A549 (cell line): ENCODE results near the gene BORCS6. TPM values are rescaled to one million over a fixed set of nuclear protein-coding genes. Genes with fewer than 3 reads are reported as not detected.

Source experiments
- ATAC-seq, 2 experiments: fragments of 200-7000 bp in 1 of 2; fragments of >200 bp in 1 of 2; cut with Nextera tagmentation in 1 of 2; cut with Tn5 transposase in 1 of 2; 3 replicates each; pipeline versions ENCODE4 v1.8.0 to v1.9.1; 2018 to 2020; ENCODE audit warnings: mild to moderate bottlenecking in 1 of 2, moderate library complexity in 1 of 2
- CTCF ChIA-PET: fragments of 300-600 bp; sonication (Branson Sonifier 250); formaldehyde crosslinking; extraction: SDS; loops from one replicate; lab custom pipeline; 2021; ENCODE audit warnings: antibody characterized with exemption, inconsistent platforms; lab: Yijun Ruan, JAX
- POLR2A ChIA-PET: fragments of 350-600 bp; formaldehyde crosslinking; extraction: SDS; loops from one replicate; lab custom pipeline; 2021; ENCODE audit warnings: antibody characterized with exemption, inconsistent platforms; lab: Yijun Ruan, JAX
- DNase-seq, 2 experiments: peaks; one replicate each; pipeline versions ENCODE4 v3.0.0 to v3.0.0-alpha.2; 2011 to 2016; ENCODE audit warnings: low read depth in 1 of 2, low spot score in 1 of 2
- FAIRE-seq: peaks from 2 replicates; lab custom pipeline; 2011; peaks lifted over from hg19 to GRCh38; lab: Jason Lieb, UNC
- H3K27ac ChIP-seq, 2 experiments: fragments of >200 bp; sonication (Bioruptor Twin); formaldehyde crosslinking; 3 replicates each; pipeline ENCODE4 v1.5.1; 2016 to 2017
- H3K4me1 ChIP-seq: fragments of >200 bp; sonication (Bioruptor Twin); formaldehyde crosslinking; 3 replicates; pipeline ENCODE4 v1.6.1; 2016
- H3K4me2 ChIP-seq: fragments of >200 bp; sonication (Bioruptor Twin); formaldehyde crosslinking; 3 replicates; pipeline ENCODE4 v1.6.1; 2016
- H3K4me3 ChIP-seq: fragments of >200 bp; sonication (Bioruptor Twin); formaldehyde crosslinking; 3 replicates; pipeline ENCODE4 v1.5.1; 2016
- H3K9me3 ChIP-seq: fragments of >200 bp; sonication (Bioruptor Twin); formaldehyde crosslinking; 3 replicates; pipeline ENCODE4 v1.6.1; 2016
- ATOH8 ChIP-seq: fragments of 250-450 bp; sonication (Bioruptor Pico); IDR thresholded peaks from 2 replicates; pipeline ENCODE4 v1.5.0; 2020; ENCODE audit warnings: low read depth, mild to moderate bottlenecking, moderate library complexity
- CEBPB ChIP-seq, 2 experiments: fragments of >200 bp in 1 of 2; sonication (Bioruptor Twin) in 1 of 2; formaldehyde crosslinking in 1 of 2; IDR thresholded peaks; 2 replicates each; pipeline ENCODE4 v1.6.1; 2012 to 2016
- CHD2 ChIP-seq: fragments of 150-350 bp; IDR thresholded peaks from 2 replicates; pipeline ENCODE4 v1.6.1; 2014; ENCODE audit warnings: low read length; ENCODE audit not compliant: partially characterized antibody
- CHD4 ChIP-seq: fragments of 200-600 bp; sonication (generic); IDR thresholded peaks from 2 replicates; pipeline ENCODE4 v1.6.1; 2016; ENCODE audit warnings: antibody characterized with exemption, mild to moderate bottlenecking, borderline replicate concordance
- EHF ChIP-seq: fragments of 250-450 bp; sonication (Bioruptor Pico); IDR thresholded peaks from 2 replicates; pipeline ENCODE4 v1.5.0; 2020; ENCODE audit warnings: mild to moderate bottlenecking
- ELK1 ChIP-seq: fragments of 150-350 bp; IDR thresholded peaks from 2 replicates; pipeline ENCODE4 v1.6.1; 2014; ENCODE audit warnings: low read depth, mild to moderate bottlenecking, low read length
- EP300 ChIP-seq, 2 experiments: fragments of >200 bp; sonication (Bioruptor Twin); formaldehyde crosslinking; IDR thresholded peaks; 2 replicates in 1 of 2; 3 replicates in 1 of 2; pipeline ENCODE4 v1.6.1; 2016 to 2017
- FOSB ChIP-seq: fragments of 250-450 bp; sonication (Bioruptor Pico); IDR thresholded peaks from 2 replicates; pipeline ENCODE4 v1.5.0; 2020; ENCODE audit warnings: mild to moderate bottlenecking, moderate library complexity
- FOXS1 ChIP-seq: fragments of 250-450 bp; sonication (Bioruptor Pico); IDR thresholded peaks from 2 replicates; pipeline ENCODE4 v1.5.0; 2020; ENCODE audit warnings: mild to moderate bottlenecking, moderate library complexity
- HDAC2 ChIP-seq: fragments of 200-600 bp; sonication (generic); IDR thresholded peaks from 2 replicates; pipeline ENCODE4 v1.6.1; 2016
- HEYL ChIP-seq: fragments of 250-450 bp; sonication (Bioruptor Pico); IDR thresholded peaks from 2 replicates; pipeline ENCODE4 v1.8.0; 2021; ENCODE audit warnings: mild to moderate bottlenecking, moderate library complexity
- HMGXB4 ChIP-seq: fragments of 250-450 bp; sonication (Bioruptor Pico); IDR thresholded peaks from 2 replicates; pipeline ENCODE4 v1.5.0; 2021; ENCODE audit warnings: mild to moderate bottlenecking, moderate library complexity, borderline replicate concordance
- HOXA7 ChIP-seq: fragments of 250-450 bp; sonication (Bioruptor Pico); IDR thresholded peaks from 2 replicates; pipeline ENCODE4 v1.5.0; 2020; ENCODE audit warnings: mild to moderate bottlenecking, moderate library complexity
- HOXB13 ChIP-seq: fragments of 250-450 bp; sonication (Bioruptor Pico); IDR thresholded peaks from 2 replicates; pipeline ENCODE4 v1.5.0; 2020; ENCODE audit warnings: low read depth, mild to moderate bottlenecking, moderate library complexity
- JUN ChIP-seq, 2 experiments: fragments of >200 bp; sonication (Bioruptor Twin); formaldehyde crosslinking; IDR thresholded peaks; 2 replicates in 1 of 2; 3 replicates in 1 of 2; pipeline ENCODE4 v1.6.1; 2016 to 2017
- KDM1A ChIP-seq: fragments of 200-600 bp; sonication (generic); IDR thresholded peaks from 2 replicates; pipeline ENCODE4 v1.6.1; 2016; ENCODE audit warnings: low read depth, mild to moderate bottlenecking
- KDM5A ChIP-seq: fragments of 200-600 bp; sonication (generic); IDR thresholded peaks from 2 replicates; pipeline ENCODE4 v1.6.1; 2016; ENCODE audit warnings: antibody characterized with exemption, mild to moderate bottlenecking
- MYC ChIP-seq: IDR thresholded peaks from 2 replicates; pipeline ENCODE4 v1.6.1; 2012; ENCODE audit warnings: mild to moderate bottlenecking, inconsistent platforms, low read length, improper control_type of control experiment, borderline replicate concordance
- NFE2L2 ChIP-seq: fragments of 150-350 bp; conservative IDR thresholded peaks from 2 replicates; pipeline ENCODE4 v1.6.1; 2014; ENCODE audit warnings: low read length
- NPAS2 ChIP-seq: fragments of 250-450 bp; sonication (Bioruptor Pico); IDR thresholded peaks from 2 replicates; pipeline ENCODE4 v1.8.0; 2022; ENCODE audit warnings: mild to moderate bottlenecking, moderate library complexity, borderline replicate concordance
- POLR2A ChIP-seq: IDR thresholded peaks from 2 replicates; pipeline ENCODE4 v1.6.1; 2012; ENCODE audit warnings: mild to moderate bottlenecking, low read length
- RCOR1 ChIP-seq: fragments of 150-350 bp; IDR thresholded peaks from 2 replicates; pipeline ENCODE4 v1.6.1; 2014; ENCODE audit warnings: antibody characterized with exemption, low read length, low read depth
- SREBF2 ChIP-seq: fragments of 450-650 bp; IDR thresholded peaks from 2 replicates; pipeline ENCODE4 v1.6.1; 2014; ENCODE audit warnings: mild to moderate bottlenecking, moderate library complexity
- TFCP2L1 ChIP-seq: fragments of 250-450 bp; sonication (Bioruptor Pico); IDR thresholded peaks from 2 replicates; pipeline ENCODE4 v1.5.0; 2021; ENCODE audit warnings: mild to moderate bottlenecking
- TP53 ChIP-seq: fragments of 250-450 bp; sonication (Bioruptor Pico); IDR thresholded peaks from 2 replicates; pipeline ENCODE4 v1.5.0; 2021; ENCODE audit warnings: mild to moderate bottlenecking, moderate library complexity
- ZC3H11A ChIP-seq: fragments of 450-650 bp; IDR thresholded peaks from 2 replicates; pipeline ENCODE4 v1.6.1; 2014; ENCODE audit warnings: antibody characterized with exemption, mild to moderate bottlenecking
- ZFP36 ChIP-seq: fragments of 450-650 bp; IDR thresholded peaks from 2 replicates; pipeline ENCODE4 v1.6.1; 2014; ENCODE audit warnings: borderline replicate concordance; ENCODE audit not compliant: partially characterized antibody
- WGBS: methylation state at CpG from one replicate; pipeline ENCODE4 v1.1.6; 2017; ENCODE audit errors: missing lambda C conversion rate; 5-methylcytosine and 5-hydroxymethylcytosine counted together
- polyA plus RNA-seq, 4 experiments: library from polyadenylated mRNA; depleted of rRNA in 3 of 4; stranded (reverse); fragments of >200 nt; fragmentation: RNase III in 1 of 4; extraction: RNeasy Plus Mini Kit Qiagen cat#74134 plus additional on column Dnase treatment in 1 of 4; gene quantifications; 2 replicates in 3 of 4; 3 replicates in 1 of 4; pipeline ENCODE4 v1.2.3, GENCODE V29; 2011 to 2017
- TF ChIP-seq, protein P1 (sequence below): fragments of >200 bp; sonication (Bioruptor Twin); formaldehyde crosslinking; IDR thresholded peaks from 3 replicates; pipeline ENCODE4 v1.6.1; 2016
- TF ChIP-seq, protein P2 (sequence below): IDR thresholded peaks from 2 replicates; pipeline ENCODE4 v1.6.1; 2012
- TF ChIP-seq, protein P3 (sequence below): IDR thresholded peaks from 2 replicates; pipeline ENCODE4 v1.6.1; 2012; ENCODE audit warnings: low read depth, borderline replicate concordance
- TF ChIP-seq, protein P4 (sequence below): IDR thresholded peaks from 2 replicates; pipeline ENCODE4 v1.6.1; 2012
- TF ChIP-seq, protein P5 (sequence below): fragments of >200 bp; sonication (Bioruptor Twin); formaldehyde crosslinking; IDR thresholded peaks from 2 replicates; pipeline ENCODE4 v1.6.1; 2016

Gene BORCS6
- polyA plus RNA-seq, 2 of the 4 experiments (the other 2 are of a cell fraction), result 3.0 to 6.6 TPM

DNA sequence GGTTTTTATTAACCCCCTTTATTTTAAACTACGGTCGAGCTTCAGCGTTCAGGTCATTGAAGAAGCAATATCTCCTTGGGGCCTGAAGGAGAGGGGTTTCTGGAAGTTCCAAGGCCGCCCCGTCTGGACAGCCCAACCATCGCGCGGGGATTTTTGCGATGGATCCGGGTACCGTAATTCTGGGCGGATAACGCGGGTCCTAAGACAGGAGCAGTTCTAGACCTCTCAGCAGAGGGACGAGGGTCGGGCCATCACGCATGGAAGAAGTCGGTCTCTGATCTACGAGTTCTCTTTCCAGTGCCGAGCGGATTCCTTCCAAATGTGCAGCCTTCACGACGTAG lies 3.6 kb downstream of the BORCS6 start:
- Histone ChIP-seq H3K9me3 (no peaks in the 10 kb centered on the region), H3K4me1 (peaks cover 22% of the 10 kb centered on the region), H3K27ac (peak overlapping the region; percentile 75 to 94), H3K4me2 (peak overlapping the region; percentile 90), H3K4me3 (peak overlapping the region; percentile 59)
- WGBS, result 1% methylated on average over 23 of the region's 23 CpGs
- ChIA-PET CTCF (interaction anchor here (0.6 to 11.3 kb wide), 10 partner anchors 9 to 148 kb away, joined by 3 to 164 read pairs (median 20); partner anchors contain the start of genes ALOXE3, AURKB and TMEM107), POLR2A (interaction anchor here (0.8 to 4.0 kb wide), 9 partner anchors 10 to 109 kb away, joined by 3 to 45 read pairs (median 7); partner anchors contain the start of genes CTC1 and TMEM107)
- DNase-seq (no peak), FAIRE-seq (no peak), ATAC-seq (no peak; a peak in 2 of 6 replicates)
- TF ChIP-seq ZC3H11A (no peak), KDM1A (0 out of 2 replicates have a peak, but pooled peaks have one; percentile 5), CHD2 (no peak), ZFP36 (no peak), CEBPB (IDR thresholded peaks at IDR 0.05) (no peak), ATOH8 (CRISPR knock-in tag) (no peak), RCOR1 (no peak), HMGXB4 (peak; percentile 99), EHF (no peak), HEYL (CRISPR knock-in tag) (0 out of 2 replicates have a peak, but pooled peaks have one; percentile 34), HOXB13 (CRISPR knock-in tag) (no peak), NFE2L2 (no peak), POLR2A (no peak), FOSB (CRISPR knock-in tag) (no peak), KDM5A (no peak), TP53 (CRISPR knock-in tag) (no peak), HOXA7 (CRISPR knock-in tag) (no peak), ELK1 (no peak), TFCP2L1 (no peak), HDAC2 (no peak), EP300 (IDR thresholded peaks at IDR 0.05) (no peak), MYC (no peak), FOXS1 (no peak; the same call in 1 of the 2 replicates), CHD4 (peak; percentile 37; the same call in 1 of the 2 replicates), NPAS2 (CRISPR knock-in tag) (no peak), JUN (IDR thresholded peaks at IDR 0.05) (0 out of 5 replicates have a peak, but pooled peaks of 1 of the 2 experiments have one; percentile 2), SREBF2 (no peak)
- TF ChIP-seq, protein P1, sequence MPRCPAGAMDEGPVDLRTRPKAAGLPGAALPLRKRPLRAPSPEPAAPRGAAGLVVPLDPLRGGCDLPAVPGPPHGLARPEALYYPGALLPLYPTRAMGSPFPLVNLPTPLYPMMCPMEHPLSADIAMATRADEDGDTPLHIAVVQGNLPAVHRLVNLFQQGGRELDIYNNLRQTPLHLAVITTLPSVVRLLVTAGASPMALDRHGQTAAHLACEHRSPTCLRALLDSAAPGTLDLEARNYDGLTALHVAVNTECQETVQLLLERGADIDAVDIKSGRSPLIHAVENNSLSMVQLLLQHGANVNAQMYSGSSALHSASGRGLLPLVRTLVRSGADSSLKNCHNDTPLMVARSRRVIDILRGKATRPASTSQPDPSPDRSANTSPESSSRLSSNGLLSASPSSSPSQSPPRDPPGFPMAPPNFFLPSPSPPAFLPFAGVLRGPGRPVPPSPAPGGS, result no peak
- TF ChIP-seq, protein P2, sequence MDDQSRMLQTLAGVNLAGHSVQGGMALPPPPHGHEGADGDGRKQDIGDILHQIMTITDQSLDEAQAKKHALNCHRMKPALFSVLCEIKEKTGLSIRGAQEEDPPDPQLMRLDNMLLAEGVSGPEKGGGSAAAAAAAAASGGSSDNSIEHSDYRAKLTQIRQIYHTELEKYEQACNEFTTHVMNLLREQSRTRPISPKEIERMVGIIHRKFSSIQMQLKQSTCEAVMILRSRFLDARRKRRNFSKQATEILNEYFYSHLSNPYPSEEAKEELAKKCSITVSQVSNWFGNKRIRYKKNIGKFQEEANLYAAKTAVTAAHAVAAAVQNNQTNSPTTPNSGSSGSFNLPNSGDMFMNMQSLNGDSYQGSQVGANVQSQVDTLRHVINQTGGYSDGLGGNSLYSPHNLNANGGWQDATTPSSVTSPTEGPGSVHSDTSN, result no peak
- TF ChIP-seq, protein P3, sequence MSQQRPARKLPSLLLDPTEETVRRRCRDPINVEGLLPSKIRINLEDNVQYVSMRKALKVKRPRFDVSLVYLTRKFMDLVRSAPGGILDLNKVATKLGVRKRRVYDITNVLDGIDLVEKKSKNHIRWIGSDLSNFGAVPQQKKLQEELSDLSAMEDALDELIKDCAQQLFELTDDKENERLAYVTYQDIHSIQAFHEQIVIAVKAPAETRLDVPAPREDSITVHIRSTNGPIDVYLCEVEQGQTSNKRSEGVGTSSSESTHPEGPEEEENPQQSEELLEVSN, result no peak
- TF ChIP-seq, protein P4, sequence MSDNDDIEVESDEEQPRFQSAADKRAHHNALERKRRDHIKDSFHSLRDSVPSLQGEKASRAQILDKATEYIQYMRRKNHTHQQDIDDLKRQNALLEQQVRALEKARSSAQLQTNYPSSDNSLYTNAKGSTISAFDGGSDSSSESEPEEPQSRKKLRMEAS, result no peak; the same call in 1 of the 2 replicates
- TF ChIP-seq, protein P5, sequence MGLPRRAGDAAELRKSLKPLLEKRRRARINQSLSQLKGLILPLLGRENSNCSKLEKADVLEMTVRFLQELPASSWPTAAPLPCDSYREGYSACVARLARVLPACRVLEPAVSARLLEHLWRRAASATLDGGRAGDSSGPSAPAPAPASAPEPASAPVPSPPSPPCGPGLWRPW, result no peak
